ENCODE results near the gene ARMC3.
"Not testable (repeated sequence)": the region's sequence is repeated elsewhere in the genome, so short reads cannot be mapped to it uniquely, and the experiment has no call there.

DNA sequence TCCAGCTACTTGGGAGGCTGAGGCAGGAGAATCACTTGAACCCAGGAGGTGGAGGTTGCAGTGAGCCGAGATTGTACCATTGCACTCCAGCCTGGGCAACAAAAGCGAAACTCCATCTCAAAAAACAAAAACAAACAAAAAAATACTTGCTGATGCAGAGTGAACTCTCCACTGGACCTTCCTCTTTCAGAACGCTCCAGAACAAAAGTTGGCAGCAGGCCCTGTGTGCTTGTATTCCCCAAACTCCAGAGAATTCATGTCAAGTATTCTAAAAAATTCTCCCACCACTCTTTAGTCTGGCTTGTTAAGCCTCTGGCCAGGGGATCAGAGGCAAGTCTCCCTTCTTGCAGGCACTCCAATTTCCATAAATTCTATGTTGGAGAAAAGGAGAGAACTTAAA, 144.7 kb downstream of the ARMC3 start:
- TF ChIP-seq, protein P1, sequence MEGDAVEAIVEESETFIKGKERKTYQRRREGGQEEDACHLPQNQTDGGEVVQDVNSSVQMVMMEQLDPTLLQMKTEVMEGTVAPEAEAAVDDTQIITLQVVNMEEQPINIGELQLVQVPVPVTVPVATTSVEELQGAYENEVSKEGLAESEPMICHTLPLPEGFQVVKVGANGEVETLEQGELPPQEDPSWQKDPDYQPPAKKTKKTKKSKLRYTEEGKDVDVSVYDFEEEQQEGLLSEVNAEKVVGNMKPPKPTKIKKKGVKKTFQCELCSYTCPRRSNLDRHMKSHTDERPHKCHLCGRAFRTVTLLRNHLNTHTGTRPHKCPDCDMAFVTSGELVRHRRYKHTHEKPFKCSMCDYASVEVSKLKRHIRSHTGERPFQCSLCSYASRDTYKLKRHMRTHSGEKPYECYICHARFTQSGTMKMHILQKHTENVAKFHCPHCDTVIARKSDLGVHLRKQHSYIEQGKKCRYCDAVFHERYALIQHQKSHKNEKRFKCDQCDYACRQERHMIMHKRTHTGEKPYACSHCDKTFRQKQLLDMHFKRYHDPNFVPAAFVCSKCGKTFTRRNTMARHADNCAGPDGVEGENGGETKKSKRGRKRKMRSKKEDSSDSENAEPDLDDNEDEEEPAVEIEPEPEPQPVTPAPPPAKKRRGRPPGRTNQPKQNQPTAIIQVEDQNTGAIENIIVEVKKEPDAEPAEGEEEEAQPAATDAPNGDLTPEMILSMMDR (IDR thresholded peaks at IDR 0.05) = not testable (repeated sequence)
- not testable (repeated sequence) for TF ChIP-seq EZH2 (IDR thresholded peaks at IDR 0.05; ENCODE audit: borderline replicate concordance, insufficient read depth, low read depth, low read length, poor library complexity, severe bottlenecking)
